Breast epithelium (tissue), 4 donors: ENCODE results near the gene HP. TPM values are rescaled to one million over a fixed set of nuclear protein-coding genes. Genes with fewer than 3 reads are reported as not detected.
A peak's percentile ranks its signal among the peaks of the same experiment; 100 is the strongest.
"Not testable (repeated sequence)": the region's sequence is repeated elsewhere in the genome, so short reads cannot be mapped to it uniquely, and the experiment has no call there.

ENCODE experiments used
- DNase-seq, 2 donors: peaks; one replicate each; pipeline ENCODE4 v3.0.0-alpha.2; 2019; ENCODE audit warnings: low spot score in 2 of 2
- H3K27ac ChIP-seq, 2 donors: fragments of 200-600 bp; sonication (generic) in 1 of 2; one replicate each; pipeline ENCODE4 v1.5.1; 2016 to 2019; ENCODE audit warnings: mild to moderate bottlenecking in 1 of 2
- H3K27me3 ChIP-seq, 2 donors: fragments of 200-600 bp; sonication (generic) in 1 of 2; one replicate each; pipeline versions ENCODE4 v1.5.1 to v1.6.0; 2017 to 2019; ENCODE audit warnings: control low read depth in 1 of 2, mild to moderate bottlenecking in 1 of 2
- H3K36me3 ChIP-seq: fragments of 200-600 bp; one replicate; pipeline ENCODE4 v1.5.1; 2019
- H3K4me1 ChIP-seq, 2 donors: fragments of 200-600 bp; sonication (generic); one replicate each; pipeline ENCODE4 v1.5.1; 2016 to 2019; ENCODE audit warnings: control low read depth in 1 of 2
- H3K4me3 ChIP-seq, 3 donors: fragments of 200-600 bp; sonication (generic); 1 replicate in 2 of 3; 2 replicates in 1 of 3; pipeline ENCODE4 v1.5.1; 2016 to 2019; ENCODE audit warnings: mild to moderate bottlenecking in 3 of 3, moderate library complexity in 2 of 3
- H3K9me3 ChIP-seq, 2 donors: fragments of 200-600 bp; sonication (generic) in 1 of 2; one replicate each; pipeline ENCODE4 v1.5.1; 2016 to 2019; ENCODE audit warnings: control low read depth in 1 of 2
- POLR2A ChIP-seq: fragments of 450-650 bp; IDR thresholded peaks from one replicate; pipeline ENCODE4 v1.6.1; 2016; ENCODE audit warnings: antibody characterized with exemption, mild to moderate bottlenecking, moderate library complexity
- POLR2AphosphoS5 ChIP-seq, 3 donors: sonication (generic); formaldehyde crosslinking; IDR thresholded peaks; one replicate each; pipeline ENCODE4 v1.6.1; 2017; ENCODE audit warnings: antibody characterized with exemption in 3 of 3
- intact Hi-C: fragments of 100-400 bp; cut with DNase I; formaldehyde crosslinking; loops from one replicate; pipeline ENCODE4 v1.15.1; 2023; ENCODE audit warnings: low total_unique reads
- total RNA-seq, 3 donors: library from RNA; depleted of rRNA; stranded (reverse); fragments of >200 nt; gene quantifications; one replicate each; pipeline ENCODE4 v1.1.0, GENCODE V29; 2016
- TF ChIP-seq, protein P1 (sequence below), 3 donors: fragments of 450-650 bp; IDR thresholded peaks; one replicate each; pipeline ENCODE4 v1.5.1; 2016 to 2017; ENCODE audit warnings: antibody characterized with exemption in 3 of 3, mild to moderate bottlenecking in 3 of 3, moderate library complexity in 3 of 3

The HP gene
- total RNA-seq, 3 donors from 2014 or later: 24.5 to 543 (median 61.9) TPM

DNA sequence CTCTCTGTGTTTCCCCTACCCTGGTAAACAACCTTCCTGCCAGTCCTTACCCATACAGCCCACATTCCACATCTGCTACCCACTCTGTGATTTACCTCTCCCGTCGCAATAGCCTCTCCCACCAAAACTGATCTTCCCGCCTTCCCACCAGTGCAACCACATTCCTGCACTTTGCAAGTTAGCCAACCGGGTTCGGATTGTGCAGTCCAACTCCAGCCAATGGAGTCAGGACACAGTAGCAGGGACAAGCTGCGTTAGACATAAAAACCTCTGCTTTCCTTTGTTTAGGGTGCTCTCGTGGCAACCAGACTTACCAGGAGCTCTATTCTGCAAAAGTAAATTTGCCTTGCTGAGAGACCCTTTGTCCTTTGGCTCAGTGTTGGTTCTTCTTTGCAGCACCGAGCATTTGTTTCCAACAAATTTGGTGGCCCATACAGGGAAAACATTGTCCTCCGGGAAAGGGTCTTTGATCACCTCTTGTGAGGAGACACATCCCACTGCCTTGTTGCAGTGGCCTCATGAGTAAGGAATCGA lies 10.1 kb downstream of the HP start:
- no peak for TF ChIP-seq POLR2A
- H3K27ac ChIP-seq: no peak overlapping the region
- intact Hi-C loops: no loop called here
- H3K9me3 ChIP-seq: no peaks in the 10 kb centered on the region
- no peak for DNase-seq
- no peaks in the 10 kb centered on the region for H3K27me3 ChIP-seq
- H3K36me3 ChIP-seq: no peaks in the 10 kb centered on the region
- H3K4me3 ChIP-seq: no peak overlapping the region
- H3K4me1 ChIP-seq: no peaks in the 10 kb centered on the region

GRCh38 chr16:72066747-72067146 lies 12.4 kb downstream of the HP start:
- Histone ChIP-seq H3K9me3 (no peaks in the 10 kb centered on the region), H3K36me3 (no peaks in the 10 kb centered on the region), H3K27me3 (no peaks in the 10 kb centered on the region), H3K4me1 (no peaks in the 10 kb centered on the region), H3K4me3 (no peak overlapping the region), H3K27ac (no peak overlapping the region)
- intact Hi-C loops: no loop called here
- no peak for TF ChIP-seq POLR2AphosphoS5 (IDR thresholded peaks at IDR 0.05)
- TF ChIP-seq, protein P1, sequence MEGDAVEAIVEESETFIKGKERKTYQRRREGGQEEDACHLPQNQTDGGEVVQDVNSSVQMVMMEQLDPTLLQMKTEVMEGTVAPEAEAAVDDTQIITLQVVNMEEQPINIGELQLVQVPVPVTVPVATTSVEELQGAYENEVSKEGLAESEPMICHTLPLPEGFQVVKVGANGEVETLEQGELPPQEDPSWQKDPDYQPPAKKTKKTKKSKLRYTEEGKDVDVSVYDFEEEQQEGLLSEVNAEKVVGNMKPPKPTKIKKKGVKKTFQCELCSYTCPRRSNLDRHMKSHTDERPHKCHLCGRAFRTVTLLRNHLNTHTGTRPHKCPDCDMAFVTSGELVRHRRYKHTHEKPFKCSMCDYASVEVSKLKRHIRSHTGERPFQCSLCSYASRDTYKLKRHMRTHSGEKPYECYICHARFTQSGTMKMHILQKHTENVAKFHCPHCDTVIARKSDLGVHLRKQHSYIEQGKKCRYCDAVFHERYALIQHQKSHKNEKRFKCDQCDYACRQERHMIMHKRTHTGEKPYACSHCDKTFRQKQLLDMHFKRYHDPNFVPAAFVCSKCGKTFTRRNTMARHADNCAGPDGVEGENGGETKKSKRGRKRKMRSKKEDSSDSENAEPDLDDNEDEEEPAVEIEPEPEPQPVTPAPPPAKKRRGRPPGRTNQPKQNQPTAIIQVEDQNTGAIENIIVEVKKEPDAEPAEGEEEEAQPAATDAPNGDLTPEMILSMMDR (IDR thresholded peaks at IDR 0.05): peak; percentile 31 to 40 (median 32)
- DNase-seq: no peak

- no peak for DNase-seq
- Histone ChIP-seq H3K27me3 (no peaks in the 10 kb centered on the region), H3K9me3 (no peaks in the 10 kb centered on the region), H3K4me3 (no peak overlapping the region), H3K36me3 (no peaks in the 10 kb centered on the region), H3K27ac (no peak overlapping the region), H3K4me1 (no peaks in the 10 kb centered on the region)
- no peak for TF ChIP-seq POLR2AphosphoS5 (IDR thresholded peaks at IDR 0.05)
- no peak for TF ChIP-seq POLR2A
- TF ChIP-seq, protein P1 (IDR thresholded peaks at IDR 0.05): no peak
- intact Hi-C loops: no loop called here
These were observed 14.6 kb downstream of the HP start for GRCh38 chr16:72068930-72069329.

DNA sequence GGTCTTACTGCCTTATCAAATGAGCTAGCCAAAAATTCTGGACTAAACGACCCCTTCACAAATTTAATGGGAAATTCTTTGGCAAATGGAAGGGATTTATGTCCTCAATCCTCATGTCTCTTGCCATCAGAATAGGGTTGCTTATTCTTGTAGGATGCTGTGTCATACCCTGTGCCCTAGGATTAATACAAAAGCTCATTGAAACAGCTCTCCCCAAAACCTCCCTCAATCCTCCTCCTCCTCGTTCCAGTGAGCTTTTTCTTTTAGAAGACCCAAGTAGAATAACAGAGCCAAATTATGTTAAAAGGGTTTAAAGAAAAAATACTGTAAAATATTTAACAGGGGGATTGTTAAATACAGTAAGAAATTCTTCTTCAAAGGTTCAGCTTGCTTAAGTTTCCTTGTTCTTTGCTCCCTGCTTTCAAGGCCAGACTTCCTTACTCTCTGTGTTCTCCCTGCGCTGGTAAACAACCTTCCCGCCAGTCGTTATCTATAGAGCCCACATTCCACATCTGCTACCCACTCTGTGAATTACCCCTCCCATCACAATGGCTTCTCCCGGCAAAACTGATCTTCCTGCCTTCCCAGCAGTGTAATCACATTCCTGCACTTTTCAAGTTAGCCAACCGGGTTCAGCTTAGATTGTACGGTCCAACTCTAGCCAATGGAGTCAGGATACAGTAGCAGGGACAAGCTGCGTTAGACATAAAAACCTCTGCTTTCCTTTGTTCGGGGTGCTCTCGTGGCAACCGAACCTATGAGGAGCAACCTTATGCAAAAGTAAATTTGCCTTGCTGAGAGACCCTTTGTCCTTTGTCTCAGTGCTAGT lies 18.4 kb downstream of the HP start:
- no peak for DNase-seq
- intact Hi-C loops: no loop called here
- no peaks in the 10 kb centered on the region for H3K36me3 ChIP-seq
- H3K27ac ChIP-seq: no peak overlapping the region
- no peaks in the 10 kb centered on the region for H3K27me3 ChIP-seq
- TF ChIP-seq POLR2A (no peak), POLR2AphosphoS5 (IDR thresholded peaks at IDR 0.05) (no peak)
- TF ChIP-seq, protein P1 (IDR thresholded peaks at IDR 0.05): no peak
- no peak overlapping the region for H3K4me3 ChIP-seq
- H3K4me1 ChIP-seq: no peaks in the 10 kb centered on the region
- no peaks in the 10 kb centered on the region for H3K9me3 ChIP-seq

GRCh38 chr16:72073560-72074230 lies 19.4 kb downstream of the HP start:
- TF ChIP-seq POLR2A (no peak), POLR2AphosphoS5 (IDR thresholded peaks at IDR 0.05) (no peak)
- TF ChIP-seq, protein P1 (IDR thresholded peaks at IDR 0.05): no peak
- Histone ChIP-seq H3K4me1 (no peaks in the 10 kb centered on the region), H3K9me3 (no peaks in the 10 kb centered on the region), H3K36me3 (no peaks in the 10 kb centered on the region), H3K27me3 (no peaks in the 10 kb centered on the region), H3K27ac (no peak overlapping the region), H3K4me3 (no peak overlapping the region)
- intact Hi-C loops: no loop called here
- no peak for DNase-seq

- H3K4me3 ChIP-seq, H3K4me1 ChIP-seq, H3K9me3 ChIP-seq, H3K27ac ChIP-seq, H3K36me3 ChIP-seq, H3K27me3 ChIP-seq, intact Hi-C loops, DNase-seq: not testable (repeated sequence)
These were observed 20.8 kb downstream of the HP start for GRCh38 chr16:72075067-72075466.

- intact Hi-C loops, H3K27ac ChIP-seq, H3K36me3 ChIP-seq, DNase-seq, H3K9me3 ChIP-seq, H3K4me3 ChIP-seq, H3K4me1 ChIP-seq, H3K27me3 ChIP-seq: not testable (repeated sequence)
These were observed 22.8 kb downstream of the HP start for GRCh38 chr16:72076991-72077706.
